ENCODE measurements around the gene MTARC1.

Gene MTARC1

GRCh38 chr1:220827445-220828178 is 40.9 kb downstream of the MTARC1 start:
- H3K4me3 ChIP-seq (ENCODE audit: insufficient read depth, low read depth, low read length): no peak overlapping the region
- WGBS, 2 experiments: 82 to 90% methylated on average over 2 to 4 of the region's 4 CpGs
- H3K27me3 ChIP-seq (ENCODE audit: control insufficient read depth, insufficient read depth, low read length, poor library complexity, severe bottlenecking): no peaks in the 10 kb centered on the region
- no peaks in the 10 kb centered on the region for H3K4me1 ChIP-seq (ENCODE audit: control insufficient read depth, insufficient read depth, low read length)
- no peaks in the 10 kb centered on the region for H3K9me3 ChIP-seq (ENCODE audit: control insufficient read depth, low read length)
- H3K27ac ChIP-seq (ENCODE audit: insufficient read depth, low read depth, low read length, poor library complexity, severe bottlenecking): no peak overlapping the region
- H3K36me3 ChIP-seq (ENCODE audit: control insufficient read depth, insufficient read depth, low read length): no peaks in the 10 kb centered on the region

GRCh38 chr1:220828179-220828490 is 41.4 kb downstream of the MTARC1 start:
- 93 to 99% methylated on average over 4 of the region's 4 CpGs for WGBS, 2 experiments
- Histone ChIP-seq H3K27me3 (ENCODE audit: control insufficient read depth, insufficient read depth, low read length, poor library complexity, severe bottlenecking) (no peaks in the 10 kb centered on the region), H3K27ac (ENCODE audit: insufficient read depth, low read depth, low read length, poor library complexity, severe bottlenecking) (no peak overlapping the region), H3K4me1 (ENCODE audit: control insufficient read depth, insufficient read depth, low read length) (no peaks in the 10 kb centered on the region), H3K36me3 (ENCODE audit: control insufficient read depth, insufficient read depth, low read length) (no peaks in the 10 kb centered on the region), H3K9me3 (ENCODE audit: control insufficient read depth, low read length) (no peaks in the 10 kb centered on the region), H3K4me3 (ENCODE audit: insufficient read depth, low read depth, low read length) (no peak overlapping the region)

GRCh38 chr1:220828950-220829586 is 42.4 kb downstream of the MTARC1 start:
- Histone ChIP-seq H3K4me1 (ENCODE audit: control insufficient read depth, insufficient read depth, low read length) (no peaks in the 10 kb centered on the region), H3K4me3 (ENCODE audit: insufficient read depth, low read depth, low read length) (no peak overlapping the region), H3K9me3 (ENCODE audit: control insufficient read depth, low read length) (no peaks in the 10 kb centered on the region), H3K27ac (ENCODE audit: insufficient read depth, low read depth, low read length, poor library complexity, severe bottlenecking) (no peak overlapping the region), H3K27me3 (ENCODE audit: control insufficient read depth, insufficient read depth, low read length, poor library complexity, severe bottlenecking) (no peaks in the 10 kb centered on the region), H3K36me3 (ENCODE audit: control insufficient read depth, insufficient read depth, low read length) (no peaks in the 10 kb centered on the region)
- 91 to 99% methylated on average over 4 of the region's 4 CpGs for WGBS, 2 experiments

- Histone ChIP-seq H3K4me1 (ENCODE audit: control insufficient read depth, insufficient read depth, low read length) (no peaks in the 10 kb centered on the region), H3K36me3 (ENCODE audit: control insufficient read depth, insufficient read depth, low read length) (no peaks in the 10 kb centered on the region), H3K9me3 (ENCODE audit: control insufficient read depth, low read length) (no peaks in the 10 kb centered on the region), H3K27ac (ENCODE audit: insufficient read depth, low read depth, low read length, poor library complexity, severe bottlenecking) (no peak overlapping the region), H3K27me3 (ENCODE audit: control insufficient read depth, insufficient read depth, low read length, poor library complexity, severe bottlenecking) (no peaks in the 10 kb centered on the region), H3K4me3 (ENCODE audit: insufficient read depth, low read depth, low read length) (no peak overlapping the region)
- WGBS, 2 experiments: 84 to 88% methylated on average over 2 of the region's 2 CpGs
Measured at GRCh38 chr1:220833436-220833835, 46.7 kb downstream of the MTARC1 start.

GRCh38 chr1:220834155-220834870 is 47.6 kb downstream of the MTARC1 start:
- Histone ChIP-seq H3K4me1 (ENCODE audit: control insufficient read depth, insufficient read depth, low read length) (no peaks in the 10 kb centered on the region), H3K9me3 (ENCODE audit: control insufficient read depth, low read length) (no peaks in the 10 kb centered on the region), H3K4me3 (ENCODE audit: insufficient read depth, low read depth, low read length) (no peak overlapping the region), H3K27me3 (ENCODE audit: control insufficient read depth, insufficient read depth, low read length, poor library complexity, severe bottlenecking) (no peaks in the 10 kb centered on the region), H3K27ac (ENCODE audit: insufficient read depth, low read depth, low read length, poor library complexity, severe bottlenecking) (no peak overlapping the region), H3K36me3 (ENCODE audit: control insufficient read depth, insufficient read depth, low read length) (no peaks in the 10 kb centered on the region)
- 91 to 92% methylated on average over 4 of the region's 4 CpGs for WGBS, 2 experiments
